ENCODE results near the gene ARG2. TPM values are rescaled to one million over a fixed set of nuclear protein-coding genes. Genes with fewer than 3 reads are reported as not detected.

Gene ARG2
- total RNA-seq, 1 experiment from 2014 or later = 11.2 TPM

- intact Hi-C loops (cut with micrococcal nuclease; ENCODE audit: unreplicated experiment) = no loop called here
- BruUV-seq (replicated peaks) = no TSS peak
- no peaks in the 10 kb centered on the region for H3K9me3 Mint-ChIP-seq (ENCODE audit: low read depth, unreplicated experiment)
- DNase-seq = no peak
- H3K27me3 Mint-ChIP-seq (ENCODE audit: unreplicated experiment) = no peaks in the 10 kb centered on the region
- H3K36me3 Mint-ChIP-seq (ENCODE audit: insufficient read depth, unreplicated experiment) = no peaks in the 10 kb centered on the region
- H3K4me1 Mint-ChIP-seq (ENCODE audit: low read depth, unreplicated experiment) = peaks cover 9% of the 10 kb centered on the region
- CTCF ChIA-PET = interaction anchor here (1.0 to 2.7 kb wide), 3 partner anchors 10 to 146 kb away, joined by 3 to 64 read pairs (median 11); no protein-coding TSS in a partner anchor
- TF ChIP-seq CTCF (IDR thresholded peaks at IDR 0.05; ENCODE audit: unreplicated experiment) = no peak
- H3K4me3 Mint-ChIP-seq (ENCODE audit: low read depth, unreplicated experiment) = no peak overlapping the region
- no peak overlapping the region for H3K27ac Mint-ChIP-seq (ENCODE audit: unreplicated experiment)
Measured at GRCh38 chr14:67572608-67573007, 47.1 kb upstream of the ARG2 start.

- H3K27me3 Mint-ChIP-seq (ENCODE audit: unreplicated experiment) = no peaks in the 10 kb centered on the region
- no peaks in the 10 kb centered on the region for H3K9me3 Mint-ChIP-seq (ENCODE audit: low read depth, unreplicated experiment)
- TF ChIP-seq CTCF (IDR thresholded peaks at IDR 0.05; ENCODE audit: unreplicated experiment) = no peak
- no peak overlapping the region for H3K27ac Mint-ChIP-seq (ENCODE audit: unreplicated experiment)
- no peaks in the 10 kb centered on the region for H3K36me3 Mint-ChIP-seq (ENCODE audit: insufficient read depth, unreplicated experiment)
- CTCF ChIA-PET = interaction anchor here (1.0 kb wide), 1 partner anchor 46 kb away, joined by 3 read pairs; no protein-coding TSS in a partner anchor
- intact Hi-C loops (cut with micrococcal nuclease; ENCODE audit: unreplicated experiment) = no loop called here
- no peak for DNase-seq
- BruUV-seq (replicated peaks) = no TSS peak
- peaks cover 9% of the 10 kb centered on the region for H3K4me1 Mint-ChIP-seq (ENCODE audit: low read depth, unreplicated experiment)
- H3K4me3 Mint-ChIP-seq (ENCODE audit: low read depth, unreplicated experiment) = no peak overlapping the region
Measured at GRCh38 chr14:67573228-67574010, 46.3 kb upstream of the ARG2 start.

DNA sequence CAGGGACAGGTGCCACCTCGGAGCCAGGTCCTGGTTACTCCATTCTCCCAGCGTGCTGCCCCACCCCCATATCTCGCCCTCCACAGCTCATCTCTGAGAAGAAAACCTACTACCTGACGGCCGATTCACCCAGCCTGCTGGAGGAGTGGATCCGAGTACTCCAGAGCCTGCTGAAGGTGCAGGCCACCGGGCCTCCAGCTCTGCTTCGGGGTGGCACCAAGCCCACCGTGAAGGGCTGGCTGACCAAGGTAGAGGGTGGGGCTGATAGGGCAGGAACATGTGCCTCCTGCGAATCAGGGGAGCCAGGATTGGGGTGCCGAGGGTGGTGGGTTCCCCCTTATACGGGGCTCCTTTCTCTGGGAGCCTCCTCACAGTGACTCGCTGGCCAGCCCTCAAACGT is 45.6 kb upstream of the ARG2 start:
- DNase-seq = no peak
- CTCF ChIA-PET = no interaction called here
- no peak overlapping the region for H3K27ac Mint-ChIP-seq (ENCODE audit: unreplicated experiment)
- no TSS peak for BruUV-seq (replicated peaks)
- intact Hi-C loops (cut with micrococcal nuclease; ENCODE audit: unreplicated experiment) = no loop called here
- H3K27me3 Mint-ChIP-seq (ENCODE audit: unreplicated experiment) = no peaks in the 10 kb centered on the region
- H3K36me3 Mint-ChIP-seq (ENCODE audit: insufficient read depth, unreplicated experiment) = no peaks in the 10 kb centered on the region
- H3K4me1 Mint-ChIP-seq (ENCODE audit: low read depth, unreplicated experiment) = peaks cover 9% of the 10 kb centered on the region
- TF ChIP-seq CTCF (IDR thresholded peaks at IDR 0.05; ENCODE audit: unreplicated experiment) = no peak
- no peaks in the 10 kb centered on the region for H3K9me3 Mint-ChIP-seq (ENCODE audit: low read depth, unreplicated experiment)
- H3K4me3 Mint-ChIP-seq (ENCODE audit: low read depth, unreplicated experiment) = no peak overlapping the region

DNA sequence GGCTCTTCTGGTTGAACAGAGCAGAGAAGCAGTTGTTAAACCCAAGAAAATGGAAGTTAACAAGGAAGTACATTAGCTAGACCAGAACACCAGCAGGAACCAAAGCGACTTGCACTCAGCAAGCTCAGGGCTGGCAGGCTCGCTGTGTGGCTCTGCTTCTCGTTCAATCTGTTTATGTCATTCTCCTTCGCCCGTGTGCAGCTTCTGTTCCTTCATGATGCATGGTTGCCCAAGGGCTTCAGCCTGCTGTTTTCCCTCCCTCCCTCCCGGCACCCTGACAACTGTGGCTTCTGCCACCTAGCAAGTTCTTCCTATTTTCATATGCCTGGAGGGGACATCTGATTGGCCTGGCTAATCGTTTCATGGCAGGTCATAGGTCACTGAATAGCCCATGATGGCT is 44.9 kb upstream of the ARG2 start:
- Mint-ChIP-seq H3K36me3 (ENCODE audit: insufficient read depth, unreplicated experiment) (no peaks in the 10 kb centered on the region), H3K9me3 (ENCODE audit: low read depth, unreplicated experiment) (no peaks in the 10 kb centered on the region), H3K27ac (ENCODE audit: unreplicated experiment) (no peak overlapping the region), H3K27me3 (ENCODE audit: unreplicated experiment) (no peaks in the 10 kb centered on the region), H3K4me1 (ENCODE audit: low read depth, unreplicated experiment) (peaks cover 9% of the 10 kb centered on the region), H3K4me3 (ENCODE audit: low read depth, unreplicated experiment) (no peak overlapping the region)
- no peak for DNase-seq
- no peak for TF ChIP-seq CTCF (IDR thresholded peaks at IDR 0.05; ENCODE audit: unreplicated experiment)
- CTCF ChIA-PET = interaction anchor here (0.7 kb wide), 1 partner anchor 717 kb away, joined by 6 read pairs; no protein-coding TSS in a partner anchor
- no TSS peak for BruUV-seq (replicated peaks)
- intact Hi-C loops (cut with micrococcal nuclease; ENCODE audit: unreplicated experiment) = no loop called here

All from Calu3 (cell line).